ENCODE results near the gene KLHL36. TPM values are rescaled to one million over a fixed set of nuclear protein-coding genes. Genes with fewer than 3 reads are reported as not detected.
A peak's percentile ranks its signal among the peaks of the same experiment; 100 is the strongest.

KLHL36 gene
- total RNA-seq, 1 experiment from 2014 or later = 36.7 TPM

- H2AFZ ChIP-seq (ENCODE audit: low read length) = no peak overlapping the region
- peaks cover 6% of the 10 kb centered on the region for H3K79me1 ChIP-seq (ENCODE audit: insufficient read depth, low read depth, low read length, poor library complexity, severe bottlenecking)
- H2AK5ac ChIP-seq (ENCODE audit: insufficient read length, low read length) = no peak overlapping the region
- H2BK120ac ChIP-seq (ENCODE audit: low read depth, low read length, poor library complexity, severe bottlenecking) = no peak overlapping the region
- no peak overlapping the region for H2BK20ac ChIP-seq (ENCODE audit: low read depth, low read length, poor library complexity, severe bottlenecking)
- no peaks in the 10 kb centered on the region for H4K20me1 ChIP-seq (ENCODE audit: control insufficient read depth, insufficient read depth, insufficient read length)
- no peaks in the 10 kb centered on the region for H3K23me2 ChIP-seq (ENCODE audit: insufficient read length, low read depth, low read length, poor library complexity, severe bottlenecking)
- peak overlapping the region in 1 of 3 experiments; percentile 80; a peak in 1 of 7 replicates for H3K27ac Mint-ChIP-seq
- no peak overlapping the region for H3K27ac ChIP-seq (ENCODE audit: insufficient read length, low read depth, low read length)
- peaks cover 3% of the 10 kb centered on the region; the same call in 1 of the 2 replicates for H3K79me2 ChIP-seq (ENCODE audit: insufficient read depth, low read length)
- H2BK15ac ChIP-seq (ENCODE audit: low read depth, low read length) = no peak overlapping the region
- H3K9me3 Mint-ChIP-seq = peaks cover 5 to 7% of the 10 kb centered on the region in 2 experiments; a peak in 3 of 5 replicates
- no peak overlapping the region for H3K4me2 ChIP-seq (ENCODE audit: insufficient read depth, insufficient read length, low read length)
- H3K4me1 ChIP-seq (ENCODE audit: insufficient read depth, low read length) = 0 out of 2 replicates have a peak, but pooled peaks cover 4% of the 10 kb centered on the region
- no peak overlapping the region for H3K4me3 Mint-ChIP-seq
- H3T11ph ChIP-seq (ENCODE audit: low read length) = no peak overlapping the region
- H4K8ac ChIP-seq (replicated peaks; ENCODE audit: insufficient read length, low read depth, low read length) = no peak overlapping the region
- no peak for DNase-seq
- no peak overlapping the region for H3K14ac ChIP-seq (ENCODE audit: insufficient read depth, low read length)
- H3K4ac ChIP-seq (ENCODE audit: low read depth, low read length) = no peak overlapping the region
- H3K4me1 Mint-ChIP-seq = peaks cover 20 to 27% of the 10 kb centered on the region in 2 experiments
- H3K18ac ChIP-seq (ENCODE audit: insufficient read length, low read depth, low read length) = no peak overlapping the region
- H3K36me3 Mint-ChIP-seq (ENCODE audit: insufficient read depth in 1 of 3, low read depth in 3 of 3) = peaks cover 14 to 25% (median 16%) of the 10 kb centered on the region in 3 experiments
- no peaks in the 10 kb centered on the region for H3K9me3 ChIP-seq (ENCODE audit: control insufficient read depth, low read depth, low read length)
- no peaks in the 10 kb centered on the region for H3K27me3 ChIP-seq (ENCODE audit: insufficient read depth, low read length)
- H2BK5ac ChIP-seq (ENCODE audit: insufficient read length, low read length) = no peak overlapping the region
- no CpG with 5 or more reads among the region's 14 CpGs for WGBS (ENCODE audit: extremely low coverage, insufficient read length, low lambda C conversion rate)
- no peak overlapping the region for H2BK12ac ChIP-seq (ENCODE audit: insufficient read length, low read depth, low read length)
- no peak overlapping the region for H3K23ac ChIP-seq (ENCODE audit: insufficient read length, low read depth, low read length)
- no peak overlapping the region for H3K56ac ChIP-seq (ENCODE audit: insufficient read length, low read depth, low read length)
- no peak overlapping the region for H4K91ac ChIP-seq (ENCODE audit: insufficient read length, low read depth, low read length)
- H4K5ac ChIP-seq (ENCODE audit: insufficient read length, low read depth, low read length) = no peak overlapping the region
- H3K9ac ChIP-seq (ENCODE audit: extremely low read depth, insufficient read length, low read length) = no peak overlapping the region
- no peak for TF ChIP-seq CTCF (conservative IDR thresholded peaks at IDR 0.05)
- H3K27me3 Mint-ChIP-seq (ENCODE audit: low read depth) = no peaks in the 10 kb centered on the region; the same call in 1 of the 2 replicates
These were observed 42.0 kb upstream of the KLHL36 start for GRCh38 chr16:84606081-84606875.
